ENCODE data around the gene PRKAG2.

GRCh38 chr7:151597541-151598444 lies 279.1 kb downstream of the PRKAG2 start:
- TF ChIP-seq POLR2A (IDR thresholded peaks at IDR 0.05) (no peak), CTCF (IDR thresholded peaks at IDR 0.05) (no peak)

All from lower leg skin (tissue), 3 donors.